ENCODE results near the gene IL1RAPL2. TPM values are rescaled to one million over a fixed set of nuclear protein-coding genes. Genes with fewer than 3 reads are reported as not detected.

Gene IL1RAPL2
- polyA plus RNA-seq, 1 donor = 0.16 TPM

- H3K27me3 ChIP-seq (ENCODE audit: control insufficient read depth, insufficient read depth, low read length) = no peaks in the 10 kb centered on the region
- H3K36me3 ChIP-seq (ENCODE audit: control insufficient read depth, insufficient read depth, low read length) = no peaks in the 10 kb centered on the region
- no peaks in the 10 kb centered on the region for H3K4me1 ChIP-seq (ENCODE audit: control insufficient read depth, insufficient read depth, low read length)
- no peak overlapping the region for H3K4me3 ChIP-seq (ENCODE audit: low read length)
- WGBS (ENCODE audit: insufficient coverage, low lambda C conversion rate) = no CpG with 5 or more reads among the region's 1 CpG
- no peak overlapping the region for H3K27ac ChIP-seq (ENCODE audit: low read length)
- no peak for DNase-seq
- no peaks in the 10 kb centered on the region for H3K9me3 ChIP-seq (ENCODE audit: control insufficient read depth, low read depth, low read length)
Observed at GRCh38 chrX:105323928-105324327, 757.9 kb downstream of the IL1RAPL2 start.

- H3K27me3 ChIP-seq (ENCODE audit: control insufficient read depth, insufficient read depth, low read length) = no peaks in the 10 kb centered on the region
- no peak for DNase-seq
- no peak overlapping the region for H3K4me3 ChIP-seq (ENCODE audit: low read length)
- no peak overlapping the region for H3K27ac ChIP-seq (ENCODE audit: low read length)
- no peaks in the 10 kb centered on the region for H3K9me3 ChIP-seq (ENCODE audit: control insufficient read depth, low read depth, low read length)
- no peaks in the 10 kb centered on the region for H3K36me3 ChIP-seq (ENCODE audit: control insufficient read depth, insufficient read depth, low read length)
- H3K4me1 ChIP-seq (ENCODE audit: control insufficient read depth, insufficient read depth, low read length) = no peaks in the 10 kb centered on the region
Observed at GRCh38 chrX:105328773-105329172, 762.8 kb downstream of the IL1RAPL2 start.

GRCh38 chrX:105331244-105331643 is 765.2 kb downstream of the IL1RAPL2 start:
- WGBS (ENCODE audit: insufficient coverage, low lambda C conversion rate) = no CpG with 5 or more reads among the region's 1 CpG
- Histone ChIP-seq H3K4me1 (ENCODE audit: control insufficient read depth, insufficient read depth, low read length) (no peaks in the 10 kb centered on the region), H3K9me3 (ENCODE audit: control insufficient read depth, low read depth, low read length) (no peaks in the 10 kb centered on the region), H3K27me3 (ENCODE audit: control insufficient read depth, insufficient read depth, low read length) (no peaks in the 10 kb centered on the region), H3K36me3 (ENCODE audit: control insufficient read depth, insufficient read depth, low read length) (no peaks in the 10 kb centered on the region), H3K4me3 (ENCODE audit: low read length) (no peak overlapping the region), H3K27ac (ENCODE audit: low read length) (no peak overlapping the region)
- no peak for DNase-seq

- no peak for DNase-seq
- no peaks in the 10 kb centered on the region for H3K36me3 ChIP-seq (ENCODE audit: control insufficient read depth, insufficient read depth, low read length)
- no peaks in the 10 kb centered on the region for H3K4me1 ChIP-seq (ENCODE audit: control insufficient read depth, insufficient read depth, low read length)
- no peaks in the 10 kb centered on the region for H3K27me3 ChIP-seq (ENCODE audit: control insufficient read depth, insufficient read depth, low read length)
- no peak overlapping the region for H3K4me3 ChIP-seq (ENCODE audit: low read length)
- WGBS (ENCODE audit: insufficient coverage, low lambda C conversion rate) = no CpG with 5 or more reads among the region's 3 CpGs
- H3K27ac ChIP-seq (ENCODE audit: low read length) = no peak overlapping the region
- H3K9me3 ChIP-seq (ENCODE audit: control insufficient read depth, low read depth, low read length) = no peaks in the 10 kb centered on the region
Observed at GRCh38 chrX:105347373-105347772, 781.4 kb downstream of the IL1RAPL2 start.

GRCh38 chrX:105349476-105349875 is 783.5 kb downstream of the IL1RAPL2 start:
- Histone ChIP-seq H3K4me1 (ENCODE audit: control insufficient read depth, insufficient read depth, low read length) (no peaks in the 10 kb centered on the region), H3K27ac (ENCODE audit: low read length) (no peak overlapping the region), H3K9me3 (ENCODE audit: control insufficient read depth, low read depth, low read length) (no peaks in the 10 kb centered on the region), H3K36me3 (ENCODE audit: control insufficient read depth, insufficient read depth, low read length) (no peaks in the 10 kb centered on the region), H3K27me3 (ENCODE audit: control insufficient read depth, insufficient read depth, low read length) (no peaks in the 10 kb centered on the region), H3K4me3 (ENCODE audit: low read length) (no peak overlapping the region)
- DNase-seq = no peak

GRCh38 chrX:105375816-105376215 is 809.8 kb downstream of the IL1RAPL2 start:
- 100% methylated on average over 1 of the region's 2 CpGs for WGBS (ENCODE audit: insufficient coverage, low lambda C conversion rate)

GRCh38 chrX:105424729-105425128 is 858.7 kb downstream of the IL1RAPL2 start:
- Histone ChIP-seq H3K9me3 (ENCODE audit: control insufficient read depth, low read depth, low read length) (no peaks in the 10 kb centered on the region), H3K4me3 (ENCODE audit: low read length) (no peak overlapping the region), H3K4me1 (ENCODE audit: control insufficient read depth, insufficient read depth, low read length) (no peaks in the 10 kb centered on the region), H3K36me3 (ENCODE audit: control insufficient read depth, insufficient read depth, low read length) (no peaks in the 10 kb centered on the region), H3K27me3 (ENCODE audit: control insufficient read depth, insufficient read depth, low read length) (no peaks in the 10 kb centered on the region), H3K27ac (ENCODE audit: low read length) (no peak overlapping the region)
- WGBS (ENCODE audit: insufficient coverage, low lambda C conversion rate) = no CpG with 5 or more reads among the region's 1 CpG
- DNase-seq = no peak

More at GRCh38 chrX:105375816-105376215, 809.8 kb downstream of the IL1RAPL2 start:
- Histone ChIP-seq H3K27me3 (ENCODE audit: control insufficient read depth, insufficient read depth, low read length) (no peaks in the 10 kb centered on the region), H3K4me1 (ENCODE audit: control insufficient read depth, insufficient read depth, low read length) (no peaks in the 10 kb centered on the region), H3K27ac (ENCODE audit: low read length) (no peak overlapping the region), H3K4me3 (ENCODE audit: low read length) (no peak overlapping the region), H3K9me3 (ENCODE audit: control insufficient read depth, low read depth, low read length) (no peaks in the 10 kb centered on the region), H3K36me3 (ENCODE audit: control insufficient read depth, insufficient read depth, low read length) (no peaks in the 10 kb centered on the region)
- no peak for DNase-seq

- H3K27me3 ChIP-seq (ENCODE audit: control insufficient read depth, insufficient read depth, low read length) = no peaks in the 10 kb centered on the region
- H3K4me1 ChIP-seq (ENCODE audit: control insufficient read depth, insufficient read depth, low read length) = no peaks in the 10 kb centered on the region
- no peaks in the 10 kb centered on the region for H3K9me3 ChIP-seq (ENCODE audit: control insufficient read depth, low read depth, low read length)
- no peak for DNase-seq
- no peak overlapping the region for H3K4me3 ChIP-seq (ENCODE audit: low read length)
- H3K36me3 ChIP-seq (ENCODE audit: control insufficient read depth, insufficient read depth, low read length) = no peaks in the 10 kb centered on the region
- H3K27ac ChIP-seq (ENCODE audit: low read length) = no peak overlapping the region
Observed at GRCh38 chrX:105451401-105451800, 885.4 kb downstream of the IL1RAPL2 start.

- Histone ChIP-seq H3K9me3 (ENCODE audit: control insufficient read depth, low read depth, low read length) (no peaks in the 10 kb centered on the region), H3K4me3 (ENCODE audit: low read length) (no peak overlapping the region), H3K4me1 (ENCODE audit: control insufficient read depth, insufficient read depth, low read length) (no peaks in the 10 kb centered on the region), H3K27ac (ENCODE audit: low read length) (no peak overlapping the region), H3K27me3 (ENCODE audit: control insufficient read depth, insufficient read depth, low read length) (no peaks in the 10 kb centered on the region), H3K36me3 (ENCODE audit: control insufficient read depth, insufficient read depth, low read length) (no peaks in the 10 kb centered on the region)
- no CpG with 5 or more reads among the region's 3 CpGs for WGBS (ENCODE audit: insufficient coverage, low lambda C conversion rate)
- DNase-seq = no peak
Observed at GRCh38 chrX:105458846-105459245, 892.8 kb downstream of the IL1RAPL2 start.

- no CpG with 5 or more reads among the region's 1 CpG for WGBS (ENCODE audit: insufficient coverage, low lambda C conversion rate)
- Histone ChIP-seq H3K4me1 (ENCODE audit: control insufficient read depth, insufficient read depth, low read length) (no peaks in the 10 kb centered on the region), H3K27me3 (ENCODE audit: control insufficient read depth, insufficient read depth, low read length) (no peaks in the 10 kb centered on the region), H3K9me3 (ENCODE audit: control insufficient read depth, low read depth, low read length) (no peaks in the 10 kb centered on the region), H3K4me3 (ENCODE audit: low read length) (no peak overlapping the region), H3K36me3 (ENCODE audit: control insufficient read depth, insufficient read depth, low read length) (no peaks in the 10 kb centered on the region), H3K27ac (ENCODE audit: low read length) (no peak overlapping the region)
- no peak for DNase-seq
Observed at GRCh38 chrX:105460376-105460775, 894.4 kb downstream of the IL1RAPL2 start.

GRCh38 chrX:105461016-105461415 is 895.0 kb downstream of the IL1RAPL2 start:
- no CpG with 5 or more reads among the region's 1 CpG for WGBS (ENCODE audit: insufficient coverage, low lambda C conversion rate)
- H3K27ac ChIP-seq (ENCODE audit: low read length) = no peak overlapping the region
- H3K36me3 ChIP-seq (ENCODE audit: control insufficient read depth, insufficient read depth, low read length) = no peaks in the 10 kb centered on the region
- H3K9me3 ChIP-seq (ENCODE audit: control insufficient read depth, low read depth, low read length) = no peaks in the 10 kb centered on the region
- no peak overlapping the region for H3K4me3 ChIP-seq (ENCODE audit: low read length)
- no peak for DNase-seq
- H3K27me3 ChIP-seq (ENCODE audit: control insufficient read depth, insufficient read depth, low read length) = no peaks in the 10 kb centered on the region
- H3K4me1 ChIP-seq (ENCODE audit: control insufficient read depth, insufficient read depth, low read length) = no peaks in the 10 kb centered on the region

Measured in large intestine (tissue), 3 donors.